Hematopoietic multipotent progenitor cell treated with erythropoietin and hydrocortisone succinate and interleukin-3 and kit ligand, for 4 days (in vitro differentiated cells): ENCODE measurements around the gene MPHOSPH9.
"Not testable (repeated sequence)": the region's sequence is repeated elsewhere in the genome, so short reads cannot be mapped to it uniquely, and the experiment has no call there.

ENCODE experiments used
- DNase-seq: peaks from one replicate; pipeline ENCODE4 v3.0.0-alpha.2; 2015

Gene MPHOSPH9

DNA sequence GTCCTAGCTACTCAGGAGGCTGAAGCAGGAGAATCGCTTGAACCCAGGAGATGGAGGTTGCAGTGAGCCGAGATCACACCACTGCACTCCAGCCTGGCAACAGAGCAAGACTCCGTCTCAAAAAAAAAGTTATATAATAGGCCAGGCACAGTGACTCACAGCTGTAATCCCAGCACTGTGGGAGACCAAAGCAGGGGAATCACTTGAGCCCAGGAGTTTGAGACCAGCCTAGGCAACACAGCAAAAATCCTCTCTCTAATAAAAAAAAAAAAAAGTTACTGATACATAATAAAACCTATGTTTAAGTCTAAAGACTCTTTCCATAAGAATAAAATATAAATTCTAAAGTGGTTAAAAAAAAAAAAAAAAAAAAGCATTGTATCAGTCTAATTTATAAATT, 26.1 kb downstream of the MPHOSPH9 start:
- DNase-seq, result not testable (repeated sequence)

DNA sequence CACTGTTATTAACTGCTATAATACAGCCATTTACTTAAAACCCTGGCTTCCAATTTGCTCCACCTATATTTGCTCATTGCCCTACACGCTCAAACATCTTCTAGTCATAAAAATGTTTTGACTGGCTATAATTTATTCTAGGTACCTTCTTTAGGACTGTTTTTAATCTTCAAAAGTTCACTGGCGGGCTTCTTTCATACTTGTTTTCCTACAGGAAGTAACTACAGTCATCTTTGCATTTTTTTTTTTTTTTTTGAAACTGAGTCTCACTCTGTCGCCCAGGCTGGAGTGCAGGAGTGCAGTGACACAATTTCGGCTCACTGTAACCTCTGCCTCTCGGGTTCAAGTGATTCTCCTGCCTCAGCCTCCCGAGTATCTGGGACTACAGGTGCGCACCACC, 32.5 kb downstream of the MPHOSPH9 start:
- DNase-seq, result no peak

DNA sequence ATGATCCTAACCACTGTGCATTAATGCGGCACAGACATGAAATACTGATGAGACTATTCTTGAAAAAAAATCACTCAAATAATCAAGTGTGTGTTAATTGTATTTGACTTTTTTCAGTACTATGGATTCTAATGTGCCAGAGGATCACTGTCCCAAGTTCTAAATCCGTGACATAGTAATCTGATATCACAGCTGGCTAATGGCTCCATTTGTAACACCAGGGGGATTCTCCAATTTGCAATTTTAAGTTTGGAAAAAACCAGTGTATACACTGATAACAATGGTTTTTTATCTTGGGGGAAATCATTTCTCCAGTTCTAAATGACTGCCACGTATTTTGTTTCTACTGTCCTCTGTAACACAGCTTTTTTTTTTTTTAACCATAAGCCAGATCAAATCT, 33.0 kb downstream of the MPHOSPH9 start:
- no peak for DNase-seq

DNA sequence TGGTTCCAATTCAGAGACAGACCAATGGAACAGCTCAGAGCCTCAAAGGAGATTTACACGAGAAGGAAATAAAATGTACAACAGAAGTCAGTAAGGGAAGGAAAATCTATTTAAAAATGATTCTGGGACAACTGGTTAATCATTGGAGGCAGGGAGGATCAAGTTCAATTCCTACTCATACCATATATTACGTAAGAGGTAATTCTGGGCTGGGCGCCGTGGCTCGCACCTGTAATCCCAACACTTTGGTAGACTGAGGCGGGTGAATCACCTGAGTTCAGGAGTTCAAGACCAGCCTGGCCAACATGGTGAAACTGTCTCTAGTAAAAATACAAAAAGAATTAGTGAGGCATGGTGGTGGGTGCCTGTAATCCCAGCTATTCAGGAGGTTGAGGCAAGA, 45.3 kb downstream of the MPHOSPH9 start:
- DNase-seq, result no peak

DNA sequence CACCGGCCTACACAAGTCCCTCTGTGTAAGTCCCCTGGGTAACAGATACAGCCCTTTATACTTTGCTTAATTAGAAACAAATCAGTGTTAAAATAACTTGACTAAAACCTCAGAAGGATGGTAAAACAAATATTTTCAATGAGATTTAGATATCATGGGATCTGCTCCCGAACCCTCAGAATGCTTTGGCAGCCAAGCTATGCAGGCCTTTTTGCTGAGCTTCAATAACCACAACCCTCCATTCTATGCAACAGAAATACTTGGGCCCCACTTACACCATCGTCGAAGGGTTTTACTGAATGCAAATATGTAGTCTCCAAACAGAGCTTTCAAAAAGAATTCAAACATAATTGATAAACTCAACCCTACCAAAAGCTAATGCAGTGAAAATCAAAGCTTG, 52.8 kb downstream of the MPHOSPH9 start:
- DNase-seq, result no peak

DNA sequence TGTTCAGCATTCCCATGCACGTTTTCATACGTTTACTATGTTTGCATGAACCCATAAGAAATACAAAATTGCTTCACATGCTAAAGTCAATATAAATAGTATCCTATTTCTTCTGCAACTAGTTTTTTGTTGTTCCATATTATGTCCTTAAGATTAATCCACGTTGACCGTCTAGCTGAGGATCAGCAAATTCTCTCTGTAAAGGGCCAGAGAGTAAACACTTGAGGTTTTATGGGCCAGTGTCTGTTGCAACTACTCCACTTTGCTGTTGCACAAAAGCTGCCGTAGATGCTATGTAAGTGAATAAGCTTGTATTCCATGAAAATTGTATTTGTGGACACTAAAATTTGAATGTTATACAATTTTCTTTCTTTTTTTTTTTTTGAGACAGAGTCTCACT, 61.0 kb downstream of the MPHOSPH9 start:
- DNase-seq, result no peak

DNA sequence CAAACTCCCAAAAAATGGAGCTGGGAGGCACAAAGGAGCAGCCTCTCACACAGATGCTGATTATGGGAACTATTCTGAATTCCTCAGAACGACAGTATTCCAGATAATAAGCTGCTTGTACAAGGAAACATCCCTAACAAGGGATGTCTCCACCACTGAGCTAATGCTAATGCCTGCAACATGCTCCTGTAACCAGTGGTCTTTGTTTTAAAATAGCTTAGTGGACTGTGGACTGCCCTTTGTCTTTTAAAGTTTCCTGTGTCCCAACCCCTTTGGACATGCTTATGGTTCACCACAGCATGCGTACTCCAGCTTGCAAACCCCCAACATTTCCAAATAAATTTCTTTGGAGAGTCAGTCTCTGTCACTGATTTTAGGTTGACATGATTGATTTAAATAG, 65.6 kb downstream of the MPHOSPH9 start:
- no peak for DNase-seq

DNA sequence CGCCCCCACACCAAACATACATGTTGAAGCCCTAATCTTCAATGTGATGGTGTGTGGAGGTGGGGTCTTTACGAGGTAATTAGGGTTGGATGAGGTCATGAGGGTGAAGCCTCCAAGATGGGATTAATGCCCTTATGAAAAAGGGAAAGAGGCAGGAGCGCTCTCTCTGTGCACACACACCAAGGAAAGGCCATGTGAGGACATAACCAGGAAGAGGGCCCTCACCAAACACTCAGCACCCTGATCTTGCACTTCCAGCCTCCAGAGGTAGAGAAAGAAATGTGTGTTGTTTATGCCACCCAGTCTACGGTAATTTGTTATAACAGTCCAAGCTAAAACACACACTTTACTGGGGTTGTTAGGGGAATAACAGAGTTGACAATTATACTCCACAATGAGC, 67.4 kb downstream of the MPHOSPH9 start:
- DNase-seq, result no peak

DNA sequence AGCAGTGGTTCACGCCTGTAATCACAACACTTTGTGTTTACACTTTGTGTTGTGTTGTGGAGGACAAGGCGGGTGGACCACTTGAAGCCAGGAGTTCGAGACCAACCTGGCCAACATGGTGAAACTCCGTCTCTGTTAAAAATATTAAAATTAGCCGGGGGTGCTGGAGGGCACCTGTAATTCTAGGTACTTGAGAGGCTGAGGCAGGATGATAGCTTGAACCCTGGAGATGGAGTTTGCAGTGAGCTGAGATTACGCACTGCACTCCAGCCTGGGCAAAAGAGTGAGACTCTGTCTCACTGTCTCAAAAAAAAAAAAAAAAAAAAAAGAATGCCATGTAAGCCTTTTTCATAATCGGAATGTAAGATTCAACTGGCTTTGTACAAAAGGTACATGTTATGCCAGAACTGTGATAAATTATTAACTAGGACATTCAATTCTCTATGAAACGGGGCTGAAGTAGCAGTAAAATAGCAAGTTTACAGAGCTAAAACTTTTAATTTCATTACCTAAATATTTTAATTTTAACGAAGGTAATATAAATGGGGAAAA, 68.2 kb downstream of the MPHOSPH9 start:
- DNase-seq, result no peak

DNA sequence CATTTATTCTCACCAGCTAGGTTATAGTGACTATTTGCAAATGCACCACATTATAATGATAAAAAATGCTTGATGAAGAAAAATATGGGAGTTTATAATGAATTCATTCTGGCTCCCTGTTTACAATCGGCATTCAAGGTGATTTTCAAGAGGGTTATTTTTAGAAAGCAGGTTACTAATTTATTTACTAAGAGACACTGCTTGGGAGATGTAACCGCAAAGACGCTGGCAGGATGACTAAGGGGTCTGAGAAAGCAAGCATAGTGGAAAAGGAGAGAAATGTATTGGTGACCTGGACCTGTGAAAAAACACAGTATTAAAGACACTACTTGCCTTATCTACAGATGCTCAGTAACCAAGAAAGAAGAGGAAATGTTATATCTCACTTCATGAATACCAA, 68.7 kb downstream of the MPHOSPH9 start:
- DNase-seq, result no peak

DNA sequence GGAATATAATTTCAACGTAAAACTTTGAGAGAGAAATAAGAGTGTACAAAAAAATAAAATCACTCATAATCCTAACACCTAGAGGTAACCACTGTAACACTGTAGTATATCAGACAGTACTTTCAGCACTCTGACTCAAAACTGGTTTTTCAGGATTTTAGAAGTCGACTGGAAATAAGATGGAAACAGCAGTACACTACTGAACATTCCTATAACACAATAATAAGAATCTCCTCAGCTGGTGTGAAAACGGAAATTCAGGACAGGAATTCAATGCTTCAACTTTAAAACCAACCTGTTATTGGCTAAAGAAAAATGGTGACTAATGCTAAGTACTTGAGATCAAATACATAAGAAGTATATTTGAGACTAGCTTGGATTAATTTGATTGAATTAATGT, 69.7 kb downstream of the MPHOSPH9 start:
- DNase-seq, result no peak

DNA sequence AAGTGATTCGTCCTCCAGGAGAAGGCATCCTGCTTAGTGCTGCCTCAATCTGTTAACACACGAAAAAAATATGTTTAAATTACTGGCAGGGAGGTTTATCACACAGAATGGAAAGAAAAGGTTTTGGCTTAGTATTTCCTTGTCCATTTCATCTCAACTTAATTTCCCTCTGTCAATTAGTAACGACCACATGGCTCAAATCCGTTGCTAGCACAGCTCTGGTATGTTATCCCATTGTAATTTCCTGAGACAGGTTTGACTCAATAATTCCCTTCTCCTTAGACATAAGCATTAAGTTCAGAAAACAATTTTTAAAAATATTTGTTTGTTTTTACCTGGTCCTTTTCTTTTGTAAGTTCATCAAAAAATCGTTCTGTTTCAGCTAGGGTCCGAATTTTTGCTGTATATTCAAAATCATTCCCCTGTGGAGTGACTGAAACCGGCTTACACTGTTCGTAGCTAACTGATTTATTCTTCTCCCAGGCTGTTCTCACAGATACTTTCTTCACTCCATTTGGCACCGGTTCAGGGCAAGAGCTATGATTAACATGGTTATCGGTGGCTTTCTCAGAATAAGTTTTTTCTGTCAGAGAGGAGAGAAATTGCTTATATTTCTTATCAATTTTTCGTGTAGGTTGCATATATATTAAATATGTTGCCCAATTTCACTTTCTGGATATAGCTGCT, 72.0 kb downstream of the MPHOSPH9 start:
- DNase-seq, result no peak

DNA sequence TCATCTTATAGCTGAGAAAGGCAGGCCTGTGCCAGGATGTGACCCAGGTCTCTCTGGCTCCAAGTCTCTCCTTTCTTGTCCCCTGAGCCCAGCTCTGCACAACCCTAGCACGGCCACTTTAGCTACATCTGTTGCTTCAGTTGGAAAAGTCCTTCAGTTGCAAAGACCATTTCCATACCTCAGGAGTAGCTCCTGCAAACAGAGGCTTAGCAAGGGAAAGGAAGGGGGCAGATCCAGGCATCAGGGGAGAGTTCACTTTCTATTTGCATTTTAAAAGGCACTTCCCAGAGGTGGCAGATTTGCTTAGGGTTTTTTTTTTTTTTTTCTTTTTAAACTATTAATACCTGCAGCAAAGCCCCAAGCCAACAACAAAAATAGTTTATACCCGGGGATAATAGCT, 79.0 kb downstream of the MPHOSPH9 start:
- no peak for DNase-seq

DNA sequence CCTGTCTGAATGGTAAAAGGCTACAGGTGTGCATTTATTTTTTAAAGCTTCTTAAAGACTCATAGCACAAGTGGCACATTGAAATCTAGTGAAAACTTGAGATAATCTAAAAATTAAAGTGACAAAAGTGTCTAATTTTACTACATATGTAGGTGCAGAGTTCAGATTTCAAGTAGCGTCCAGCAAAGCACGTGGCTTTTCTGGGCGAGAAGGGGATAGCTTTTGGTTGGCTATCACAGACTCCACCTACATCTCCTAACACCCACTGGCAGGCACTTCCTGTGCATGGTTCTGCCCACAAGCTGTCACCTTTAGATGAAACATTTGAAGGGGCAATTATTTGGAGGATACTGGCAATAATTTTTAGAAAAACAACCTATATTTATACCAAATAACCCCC, 80.1 kb downstream of the MPHOSPH9 start:
- no peak for DNase-seq

DNA sequence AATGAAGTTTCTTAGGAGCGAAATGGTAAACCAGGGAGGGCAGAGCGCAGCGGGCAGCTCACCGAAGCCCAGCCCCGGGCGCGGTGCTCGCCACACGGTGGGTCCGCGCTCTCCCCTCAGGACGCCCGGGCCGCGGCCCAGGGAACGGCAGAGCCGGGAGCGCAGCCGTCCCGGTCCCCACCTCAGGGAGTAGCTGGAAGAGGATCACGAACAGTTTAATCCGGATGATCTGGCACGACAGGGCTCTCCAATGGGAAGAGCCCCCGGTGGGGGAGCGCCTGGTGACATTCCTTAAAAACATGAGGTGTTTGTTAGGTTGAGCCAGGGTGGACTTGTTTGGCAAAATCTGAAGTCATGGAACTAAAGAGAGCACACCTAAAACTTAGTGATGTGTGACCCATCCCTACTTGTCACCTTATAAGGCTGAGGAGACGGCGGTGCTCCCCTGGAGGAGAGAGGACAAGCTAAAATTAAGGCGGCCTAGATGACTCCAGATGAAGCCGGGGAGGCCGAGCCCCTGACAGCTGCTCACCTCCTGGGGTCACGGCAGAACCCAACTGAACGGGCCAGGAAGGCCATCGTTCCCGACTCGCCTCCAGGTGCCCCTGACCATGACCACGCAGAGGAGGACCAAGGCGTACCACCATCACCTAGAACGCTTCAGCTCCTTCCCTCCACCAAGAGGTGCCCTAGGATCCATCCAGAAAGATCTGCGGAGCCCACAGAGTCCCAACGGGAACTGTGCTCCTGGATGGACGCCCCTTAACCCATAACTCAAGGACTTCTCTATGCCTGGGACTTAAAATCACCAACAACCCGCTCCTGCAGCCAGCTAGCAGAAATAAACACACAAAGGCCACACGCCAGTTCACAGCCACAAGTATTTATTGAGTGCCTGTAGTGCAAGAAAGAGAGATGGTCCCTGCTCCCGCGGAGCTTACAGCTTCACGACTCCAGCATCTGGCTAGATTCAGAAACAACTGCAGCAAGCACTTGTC, 81.2 kb downstream of the MPHOSPH9 start:
- DNase-seq, result no peak

DNA sequence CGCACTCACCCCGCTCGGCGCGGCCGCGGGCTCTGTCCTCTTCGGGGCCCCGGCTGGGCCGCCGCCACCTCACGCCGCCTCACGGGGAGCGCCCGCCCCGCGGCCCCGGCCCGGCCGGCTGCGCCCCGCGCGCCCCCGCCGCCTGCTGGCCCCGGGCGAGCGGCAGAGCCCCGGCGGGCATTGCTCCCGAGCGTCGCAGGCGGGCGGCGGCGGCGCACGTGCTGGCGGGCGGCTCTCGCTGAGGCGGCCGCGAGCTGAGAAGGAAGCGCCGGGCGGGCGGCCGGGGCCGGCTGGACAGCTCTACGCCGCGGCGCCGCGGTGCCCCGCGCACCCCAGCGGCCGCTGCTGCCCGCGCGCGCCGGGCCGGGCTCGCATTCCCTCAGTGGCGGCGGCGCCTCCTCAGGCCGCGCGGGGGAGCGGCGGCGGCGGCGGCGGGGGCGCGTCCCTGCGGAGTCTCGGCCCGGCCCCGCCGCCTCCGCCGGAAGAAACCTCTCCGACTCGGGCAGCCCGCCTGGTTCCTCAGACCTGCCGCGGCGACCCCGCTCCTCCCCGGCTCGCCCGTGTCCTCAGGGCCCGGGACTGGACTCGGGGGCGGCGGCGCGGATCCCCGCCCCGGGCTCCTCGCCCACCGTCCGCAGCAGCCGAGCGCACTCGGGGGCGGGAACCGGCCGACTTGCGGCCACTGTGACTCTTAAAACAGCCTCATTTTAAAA, 82.0 kb downstream of the MPHOSPH9 start, which contains the start of gene PITPNM2:
TSS of gene PITPNM2 (minus strand) at position 347 of the 713 bp plus-strand sequence. CDS start 116,500 bp downstream, outside the sequence.
- DNase-seq, result peak; percentile 84

DNA sequence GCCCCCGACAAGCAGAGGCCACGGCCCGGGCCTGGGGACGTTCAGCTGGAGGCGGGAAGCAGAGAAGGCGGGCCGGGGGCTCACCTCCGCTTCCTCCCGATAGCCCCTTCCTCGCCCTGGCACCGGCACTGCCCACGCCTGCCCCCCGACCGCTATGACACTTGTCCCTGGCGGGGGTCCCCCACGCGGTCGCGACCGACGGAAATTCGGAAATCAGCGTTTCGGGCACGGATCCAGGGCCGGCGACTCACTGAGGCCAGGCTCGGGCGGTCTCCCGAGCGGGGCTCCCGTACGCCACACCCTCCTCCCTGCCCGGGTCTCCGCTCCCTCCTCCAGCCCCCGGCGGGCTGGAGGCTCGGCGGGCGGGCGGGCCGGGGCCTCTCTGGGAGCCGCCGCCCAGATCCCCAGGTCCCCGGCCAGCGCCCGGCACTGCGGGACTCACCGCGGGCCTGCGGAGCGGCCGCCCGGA, 82.6 kb downstream of the MPHOSPH9 start:
- DNase-seq, result peak; percentile 57

DNA sequence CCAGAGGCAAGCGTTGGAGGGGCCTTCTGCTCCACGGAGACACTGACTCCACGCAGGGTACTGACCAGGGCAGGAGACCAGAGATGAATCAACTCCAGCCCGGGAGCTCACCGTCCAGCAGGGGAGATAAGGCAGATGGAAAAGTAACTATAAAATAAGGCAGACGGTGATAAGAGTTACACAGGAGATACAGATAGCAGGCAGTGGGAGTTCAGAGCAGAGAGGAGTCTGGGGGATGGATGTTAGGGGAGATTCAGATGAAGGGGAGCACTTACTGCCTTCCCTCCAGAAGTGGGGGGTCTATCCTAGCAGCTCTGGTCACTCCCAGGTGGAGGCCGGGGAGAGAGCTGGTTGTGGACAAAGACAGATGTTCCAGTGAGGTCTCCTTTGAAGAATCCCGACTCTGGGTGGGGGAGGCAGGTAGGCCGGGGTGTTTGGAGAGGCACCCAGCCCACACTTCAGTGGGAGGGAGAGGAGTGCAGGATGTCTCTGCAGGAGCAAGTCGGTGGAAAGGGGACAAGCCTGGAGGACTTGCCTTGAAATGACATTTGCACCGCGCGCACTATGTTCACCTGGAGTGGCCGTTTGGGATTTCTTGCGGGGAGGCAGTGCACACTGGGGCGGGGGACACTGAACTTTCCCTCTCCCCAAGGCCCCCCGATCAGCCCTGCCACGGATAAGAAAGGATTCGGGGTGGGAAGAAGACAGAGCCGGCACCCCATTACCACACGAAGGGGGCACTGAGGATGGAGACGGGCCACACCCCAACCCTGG, 83.3 kb downstream of the MPHOSPH9 start:
- DNase-seq, result peak; percentile 56

DNA sequence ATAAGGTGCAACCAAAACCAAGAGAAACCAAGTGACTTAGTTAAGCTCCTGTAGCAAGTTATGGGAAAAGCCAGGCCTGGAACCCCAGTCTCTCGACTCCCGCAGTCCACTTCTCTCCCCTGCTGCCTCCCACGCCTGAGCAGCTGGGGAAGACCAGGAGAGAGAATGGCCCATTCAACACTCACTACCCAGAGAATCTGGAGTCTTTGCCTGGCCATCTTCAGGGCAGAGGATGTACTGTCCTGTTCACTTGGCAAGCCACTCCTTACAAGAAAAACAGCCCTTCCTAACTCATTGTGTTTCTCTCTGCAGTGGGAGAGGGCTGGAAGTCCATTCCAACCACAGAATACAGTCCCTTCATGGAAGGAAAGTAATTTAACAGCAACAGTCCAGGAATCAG, 83.9 kb downstream of the MPHOSPH9 start:
- DNase-seq, result no peak

DNA sequence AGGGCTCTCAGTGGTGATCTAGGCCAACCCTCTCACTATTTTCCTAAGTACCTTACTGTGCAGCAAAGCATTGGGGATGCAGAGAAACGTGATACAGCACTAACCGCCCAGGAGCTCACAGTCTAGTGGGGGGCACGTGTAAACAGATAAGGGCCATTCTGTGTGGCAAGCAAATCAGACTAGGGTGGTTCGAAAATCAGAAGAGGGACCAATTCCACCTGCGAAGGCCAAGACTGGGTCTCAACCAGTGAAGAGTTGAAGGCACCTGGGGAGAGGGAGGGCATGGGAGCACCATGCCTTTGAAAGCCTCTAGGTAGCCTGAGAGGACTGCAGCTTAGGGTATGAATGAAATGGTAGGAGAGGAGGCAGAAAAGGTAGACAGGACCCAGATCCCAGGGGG, 84.3 kb downstream of the MPHOSPH9 start:
- no peak for DNase-seq

DNA sequence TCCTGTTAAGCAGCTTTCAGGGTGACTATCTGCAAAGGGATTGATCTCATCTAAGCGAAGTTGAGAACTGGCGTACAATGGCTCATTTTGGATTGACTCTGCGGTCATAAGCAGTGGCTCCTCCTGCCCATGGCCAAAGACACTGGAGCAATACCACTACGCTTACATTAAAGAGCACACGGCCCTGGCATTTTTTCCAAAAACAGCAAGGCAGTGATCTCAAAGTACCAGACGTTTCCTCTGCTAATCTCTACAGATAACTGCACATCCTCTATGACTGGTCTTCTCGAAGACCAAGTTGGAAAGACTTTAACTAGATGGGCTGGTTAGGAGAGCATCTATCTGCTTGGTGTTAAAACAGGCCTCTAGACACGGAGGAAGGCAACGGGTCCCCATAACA, 84.7 kb downstream of the MPHOSPH9 start:
- peak; percentile 87 for DNase-seq

DNA sequence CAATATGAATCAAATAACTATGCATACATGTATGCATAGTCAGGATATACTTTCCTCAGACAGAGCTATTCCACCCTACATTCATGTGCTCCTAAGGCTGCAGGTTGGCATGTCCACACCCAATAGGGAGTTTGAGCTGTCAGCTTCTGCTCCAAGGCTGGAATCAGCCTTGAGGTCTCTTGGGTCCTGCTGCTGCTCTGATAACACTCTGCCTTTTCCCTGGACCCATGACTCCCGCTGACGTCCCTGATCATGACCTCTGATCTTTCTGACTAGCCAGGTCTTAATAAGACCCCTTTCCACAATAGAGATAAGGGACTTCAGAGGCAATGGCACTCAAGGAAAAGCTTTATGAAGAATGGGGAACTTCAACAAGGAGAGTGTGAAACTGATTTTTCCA, 87.7 kb downstream of the MPHOSPH9 start:
- DNase-seq, result no peak
